Kidney (tissue), 14 donors: ENCODE results near the gene HSD11B1L. TPM values are rescaled to one million over a fixed set of nuclear protein-coding genes. Genes with fewer than 3 reads are reported as not detected.
A peak's percentile ranks its signal among the peaks of the same experiment; 100 is the strongest.

ENCODE experiments used
- DNase-seq, 5 donors: peaks; one replicate each; pipeline ENCODE4 v3.0.0-alpha.2; 2013 to 2020
- FAIRE-seq: peaks from 2 replicates; lab custom pipeline; 2012; peaks lifted over from hg19 to GRCh38; lab: Jason Lieb, UNC
- H3K27ac ChIP-seq, 2 donors: one replicate each; pipeline ENCODE4 v1.7.0; 2013; ENCODE audit warnings: low read depth in 2 of 2, low read length in 2 of 2, inconsistent platforms in 1 of 2
- H3K27me3 ChIP-seq: one replicate; pipeline ENCODE4 v1.7.1; 2013; ENCODE audit warnings: low read length, inconsistent platforms; ENCODE audit not compliant: control insufficient read depth, insufficient read depth
- H3K36me3 ChIP-seq, 3 donors: one replicate each; pipeline versions ENCODE4 v1.7.0 to v1.7.1; 2013; ENCODE audit warnings: low read length in 3 of 3, control low read depth in 1 of 3, inconsistent platforms in 1 of 3; ENCODE audit not compliant: insufficient read depth in 3 of 3, control insufficient read depth in 2 of 3
- H3K4me1 ChIP-seq, 3 donors: one replicate each; pipeline versions ENCODE4 v1.7.0 to v1.7.1; 2013; ENCODE audit warnings: low read length in 3 of 3, inconsistent platforms in 1 of 3, low read depth in 1 of 3; ENCODE audit not compliant: control insufficient read depth in 2 of 3, insufficient read depth in 2 of 3
- H3K4me3 ChIP-seq, 3 donors: one replicate each; pipeline versions ENCODE4 v1.7.0 to v1.8.1; 2013; ENCODE audit warnings: low read length in 3 of 3, control low read depth in 1 of 3, inconsistent platforms in 1 of 3
- H3K9ac ChIP-seq, 3 donors: one replicate each; pipeline versions ENCODE4 v1.7.0 to v1.7.1; 2013; ENCODE audit warnings: low read length in 3 of 3, control low read depth in 1 of 3, inconsistent platforms in 1 of 3
- H3K9me3 ChIP-seq, 3 donors: one replicate each; pipeline versions ENCODE4 v1.7.0 to v1.7.1; 2013; ENCODE audit warnings: low read length in 3 of 3, control low read depth in 1 of 3, inconsistent platforms in 1 of 3; ENCODE audit not compliant: control insufficient read depth in 2 of 3, insufficient read depth in 1 of 3
- intact Hi-C: fragments of 100-400 bp; cut with DNase I; formaldehyde crosslinking; loops from one replicate; pipeline ENCODE4 v1.11.1; 2022
- polyA plus RNA-seq: library from polyadenylated mRNA; stranded (reverse); fragments of 350-450 nt; fragmentation: Illumina TruSeq; extraction: RNeasy Lipid Tissue Mini Kit (QIAGEN cat#74804); gene quantifications from one replicate; pipeline ENCODE4 v1.2.3, GENCODE V29; 2014; ENCODE audit warnings: low read depth, low replicate concordance; ENCODE audit not compliant: insufficient read depth
- total RNA-seq: library from RNA; stranded (reverse); fragmentation: NEBNext Ultra II Directional; extraction: Animal tissue kit (Norgen Biotek cat#: 25700); gene quantifications from one replicate; pipeline ENCODE4 v1.2.1, GENCODE V29; 2021
- TF ChIP-seq, protein P1 (sequence below): IDR thresholded peaks from 3 replicates; pipeline ENCODE4 v1.5.1; 2012; ENCODE audit warnings: mild to moderate bottlenecking, moderate library complexity, borderline replicate concordance; ENCODE audit not compliant: insufficient read depth; ENCODE audit errors: extremely low read depth
- donor health status: control.
- donor health status: control.
- donor health status: control.
- donor health status: control.
- donor health status: control.
- donor health status: DM: yes; HTN: yes; CAD: no.
- donor health status: Normal renal cell carcinoma (clear cell type).

HSD11B1L gene
- total and polyA plus RNA-seq, 2 donors from 2014 or later, result 7.8 to 29.9 TPM

DNA sequence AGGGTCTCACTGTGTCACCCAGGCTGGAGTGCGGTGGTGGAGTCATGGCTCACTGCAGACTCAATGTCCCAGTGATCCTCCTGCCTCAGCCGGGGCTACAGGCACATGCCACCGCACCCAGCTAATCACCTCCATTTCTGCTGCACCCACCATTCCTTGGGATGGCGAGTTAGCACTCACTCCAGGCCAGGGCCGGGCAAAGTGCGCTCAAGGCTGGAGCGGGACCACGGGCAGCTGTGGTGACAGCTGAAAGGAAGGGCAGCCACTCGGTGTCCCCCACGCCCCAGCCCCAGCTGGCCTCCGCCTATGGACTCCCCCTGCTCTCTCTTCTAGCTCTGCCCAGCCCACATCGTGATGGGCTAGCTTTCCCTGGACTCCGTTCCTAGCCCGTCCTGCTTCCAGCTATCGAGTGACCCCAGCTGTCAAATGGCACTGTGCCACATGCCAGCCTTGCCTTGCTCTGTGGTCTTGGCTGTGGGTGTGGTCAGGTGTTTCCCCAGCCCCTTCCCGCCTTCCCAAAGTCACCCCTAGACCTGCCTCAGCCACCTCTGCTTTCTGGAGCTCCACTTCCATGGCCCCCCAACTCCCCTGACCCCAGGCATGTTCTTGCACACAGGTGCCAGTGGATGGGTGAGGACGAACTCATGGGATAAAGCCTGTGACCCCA is 4.6 kb upstream of the HSD11B1L start:
- intact Hi-C loops, result no loop called here
- FAIRE-seq, result no peak
- H3K36me3 ChIP-seq, result peaks cover 0 to 4% (median 0%) of the 10 kb centered on the region in 3 donors
- TF ChIP-seq, protein P1, sequence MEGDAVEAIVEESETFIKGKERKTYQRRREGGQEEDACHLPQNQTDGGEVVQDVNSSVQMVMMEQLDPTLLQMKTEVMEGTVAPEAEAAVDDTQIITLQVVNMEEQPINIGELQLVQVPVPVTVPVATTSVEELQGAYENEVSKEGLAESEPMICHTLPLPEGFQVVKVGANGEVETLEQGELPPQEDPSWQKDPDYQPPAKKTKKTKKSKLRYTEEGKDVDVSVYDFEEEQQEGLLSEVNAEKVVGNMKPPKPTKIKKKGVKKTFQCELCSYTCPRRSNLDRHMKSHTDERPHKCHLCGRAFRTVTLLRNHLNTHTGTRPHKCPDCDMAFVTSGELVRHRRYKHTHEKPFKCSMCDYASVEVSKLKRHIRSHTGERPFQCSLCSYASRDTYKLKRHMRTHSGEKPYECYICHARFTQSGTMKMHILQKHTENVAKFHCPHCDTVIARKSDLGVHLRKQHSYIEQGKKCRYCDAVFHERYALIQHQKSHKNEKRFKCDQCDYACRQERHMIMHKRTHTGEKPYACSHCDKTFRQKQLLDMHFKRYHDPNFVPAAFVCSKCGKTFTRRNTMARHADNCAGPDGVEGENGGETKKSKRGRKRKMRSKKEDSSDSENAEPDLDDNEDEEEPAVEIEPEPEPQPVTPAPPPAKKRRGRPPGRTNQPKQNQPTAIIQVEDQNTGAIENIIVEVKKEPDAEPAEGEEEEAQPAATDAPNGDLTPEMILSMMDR, result no peak
- no peak overlapping the region for H3K27ac ChIP-seq
- no peaks in the 10 kb centered on the region for H3K27me3 ChIP-seq
- DNase-seq, result peak in 1 of 5 donors; percentile 60
- peaks cover 0 to 10% (median 5%) of the 10 kb centered on the region in 3 donors for H3K4me1 ChIP-seq
- H3K9ac ChIP-seq, result no peak overlapping the region
- H3K4me3 ChIP-seq, result no peak overlapping the region
- H3K9me3 ChIP-seq, result no peaks in the 10 kb centered on the region

DNA sequence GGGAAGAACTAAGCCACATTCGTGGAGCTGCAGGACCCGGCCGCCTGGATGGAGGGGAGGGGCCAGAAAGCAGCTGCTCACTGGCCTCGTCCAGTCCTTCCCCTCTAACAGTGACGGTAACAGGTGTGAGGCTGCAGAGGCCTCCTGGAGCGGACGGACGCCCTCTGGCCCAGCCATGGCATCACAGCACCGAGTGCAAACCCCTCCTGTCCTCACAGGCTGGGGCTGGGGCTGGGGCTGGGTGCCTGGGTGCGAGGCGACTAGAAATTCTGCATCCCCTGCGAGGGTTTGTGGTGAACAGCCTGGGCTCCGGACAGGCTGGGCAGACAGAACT is 4.1 kb upstream of the HSD11B1L start:
- no peak overlapping the region for H3K9ac ChIP-seq
- no peaks in the 10 kb centered on the region for H3K9me3 ChIP-seq
- no peaks in the 10 kb centered on the region for H3K27me3 ChIP-seq
- H3K36me3 ChIP-seq, result peaks cover 0 to 3% (median 0%) of the 10 kb centered on the region in 3 donors
- DNase-seq (no peak), FAIRE-seq (no peak)
- TF ChIP-seq, protein P1, result no peak
- H3K4me1 ChIP-seq, result peaks cover 0 to 12% (median 5%) of the 10 kb centered on the region in 3 donors
- H3K4me3 ChIP-seq, result no peak overlapping the region
- no peak overlapping the region for H3K27ac ChIP-seq
- intact Hi-C loops, result no loop called here

DNA sequence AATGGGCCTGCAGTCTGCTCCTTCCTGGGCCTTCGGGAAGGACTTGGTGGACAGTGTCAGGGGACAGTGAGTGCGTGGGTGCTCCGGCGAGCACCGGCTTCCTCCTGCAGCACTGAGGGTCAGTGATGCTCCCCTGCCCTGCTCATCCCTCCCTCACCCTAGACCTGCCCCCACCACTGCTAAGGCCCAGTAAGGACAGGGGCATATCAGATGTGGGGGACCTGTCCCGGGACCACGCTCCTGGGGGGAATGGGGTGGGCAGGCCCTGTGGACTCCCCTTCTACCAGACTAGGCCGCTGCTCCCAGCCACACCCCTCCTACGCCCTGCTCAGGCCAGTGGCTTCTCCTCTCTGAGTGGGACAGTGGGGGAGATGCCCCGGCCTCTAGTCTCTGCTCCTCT is 3.7 kb upstream of the HSD11B1L start:
- intact Hi-C loops, result no loop called here
- Histone ChIP-seq H3K27ac (no peak overlapping the region), H3K4me1 (peaks cover 0 to 12% (median 5%) of the 10 kb centered on the region in 3 donors), H3K9ac (no peak overlapping the region), H3K4me3 (no peak overlapping the region), H3K36me3 (no peaks in the 10 kb centered on the region), H3K27me3 (no peaks in the 10 kb centered on the region), H3K9me3 (no peaks in the 10 kb centered on the region)
- DNase-seq (peak in 1 of 5 donors; percentile 47), FAIRE-seq (no peak)
- TF ChIP-seq, protein P1, result no peak

DNA sequence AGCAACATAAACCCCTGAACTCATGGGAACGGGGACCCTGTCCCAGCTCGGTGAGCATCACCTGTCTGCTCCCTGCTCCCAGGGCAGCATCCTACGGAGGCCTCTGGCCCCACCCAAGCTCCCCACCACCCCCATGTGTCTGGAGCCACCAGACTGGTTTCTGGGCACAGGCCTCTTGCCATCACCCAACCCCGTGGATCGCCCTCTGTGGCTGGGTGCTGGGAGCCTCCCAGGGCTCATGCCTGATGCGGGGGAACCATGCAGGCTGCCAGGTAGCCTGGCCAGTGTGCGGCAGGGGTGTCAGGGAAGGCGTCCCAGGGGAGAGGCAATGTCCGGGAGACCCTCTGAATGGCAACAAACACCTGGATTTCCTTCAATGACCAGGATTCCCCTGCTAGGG is 3.2 kb upstream of the HSD11B1L start:
- no peak for DNase-seq
- FAIRE-seq, result no peak
- H3K36me3 ChIP-seq, result no peaks in the 10 kb centered on the region
- TF ChIP-seq, protein P1, result no peak
- H3K27me3 ChIP-seq, result no peaks in the 10 kb centered on the region
- H3K9me3 ChIP-seq, result no peaks in the 10 kb centered on the region
- no peak overlapping the region for H3K27ac ChIP-seq
- H3K4me3 ChIP-seq, result no peak overlapping the region
- intact Hi-C loops, result no loop called here
- peaks cover 0 to 12% (median 5%) of the 10 kb centered on the region in 3 donors for H3K4me1 ChIP-seq
- no peak overlapping the region for H3K9ac ChIP-seq
